Stomach (tissue), 4 donors: ENCODE measurements around the gene PHKB.

Experiments
- POLR2AphosphoS5 ChIP-seq, 3 donors: sonication (generic); formaldehyde crosslinking; IDR thresholded peaks; one replicate each; pipeline ENCODE4 v1.6.1; 2016; ENCODE audit warnings: antibody characterized with exemption in 3 of 3
- TF ChIP-seq, protein P1 (sequence below), 7 experiments: fragments of 450-650 bp in 4 of 7; fragments of 200-600 bp in 3 of 7; sonication (generic) in 3 of 7; IDR thresholded peaks; one replicate each; pipeline ENCODE4 v1.5.1; 2016 to 2019; ENCODE audit warnings: antibody characterized with exemption in 7 of 7, control low read depth in 2 of 7, mild to moderate bottlenecking in 1 of 7

DNA sequence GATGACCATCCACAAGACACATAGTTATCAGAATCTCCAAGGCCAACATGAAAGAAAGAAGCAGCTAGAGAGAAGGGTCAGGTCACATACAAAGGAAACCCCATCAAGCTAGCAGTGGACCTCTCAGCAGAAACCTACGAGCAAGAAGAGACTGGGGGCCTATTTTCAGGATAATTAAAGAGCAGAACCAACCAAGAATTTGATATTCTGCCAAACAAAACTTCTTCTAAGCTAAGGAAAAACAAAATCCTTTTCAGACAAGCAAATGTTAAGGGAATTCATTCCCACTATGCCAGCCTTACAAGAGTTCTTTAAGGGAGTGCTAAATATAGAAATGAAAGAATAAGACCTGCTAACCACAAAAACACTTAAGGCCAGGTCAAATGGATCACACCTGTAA is 48.1 kb upstream of the PHKB start:
- TF ChIP-seq, protein P1, sequence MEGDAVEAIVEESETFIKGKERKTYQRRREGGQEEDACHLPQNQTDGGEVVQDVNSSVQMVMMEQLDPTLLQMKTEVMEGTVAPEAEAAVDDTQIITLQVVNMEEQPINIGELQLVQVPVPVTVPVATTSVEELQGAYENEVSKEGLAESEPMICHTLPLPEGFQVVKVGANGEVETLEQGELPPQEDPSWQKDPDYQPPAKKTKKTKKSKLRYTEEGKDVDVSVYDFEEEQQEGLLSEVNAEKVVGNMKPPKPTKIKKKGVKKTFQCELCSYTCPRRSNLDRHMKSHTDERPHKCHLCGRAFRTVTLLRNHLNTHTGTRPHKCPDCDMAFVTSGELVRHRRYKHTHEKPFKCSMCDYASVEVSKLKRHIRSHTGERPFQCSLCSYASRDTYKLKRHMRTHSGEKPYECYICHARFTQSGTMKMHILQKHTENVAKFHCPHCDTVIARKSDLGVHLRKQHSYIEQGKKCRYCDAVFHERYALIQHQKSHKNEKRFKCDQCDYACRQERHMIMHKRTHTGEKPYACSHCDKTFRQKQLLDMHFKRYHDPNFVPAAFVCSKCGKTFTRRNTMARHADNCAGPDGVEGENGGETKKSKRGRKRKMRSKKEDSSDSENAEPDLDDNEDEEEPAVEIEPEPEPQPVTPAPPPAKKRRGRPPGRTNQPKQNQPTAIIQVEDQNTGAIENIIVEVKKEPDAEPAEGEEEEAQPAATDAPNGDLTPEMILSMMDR (IDR thresholded peaks at IDR 0.05) = no peak
- TF ChIP-seq POLR2AphosphoS5 (IDR thresholded peaks at IDR 0.05) = no peak
